Measurements from ENCODE around the gene FHL3.

FHL3 gene

GRCh38 chr1:37997256-37998088 is 7.8 kb downstream of the FHL3 start:
- TF ChIP-seq, protein P1, sequence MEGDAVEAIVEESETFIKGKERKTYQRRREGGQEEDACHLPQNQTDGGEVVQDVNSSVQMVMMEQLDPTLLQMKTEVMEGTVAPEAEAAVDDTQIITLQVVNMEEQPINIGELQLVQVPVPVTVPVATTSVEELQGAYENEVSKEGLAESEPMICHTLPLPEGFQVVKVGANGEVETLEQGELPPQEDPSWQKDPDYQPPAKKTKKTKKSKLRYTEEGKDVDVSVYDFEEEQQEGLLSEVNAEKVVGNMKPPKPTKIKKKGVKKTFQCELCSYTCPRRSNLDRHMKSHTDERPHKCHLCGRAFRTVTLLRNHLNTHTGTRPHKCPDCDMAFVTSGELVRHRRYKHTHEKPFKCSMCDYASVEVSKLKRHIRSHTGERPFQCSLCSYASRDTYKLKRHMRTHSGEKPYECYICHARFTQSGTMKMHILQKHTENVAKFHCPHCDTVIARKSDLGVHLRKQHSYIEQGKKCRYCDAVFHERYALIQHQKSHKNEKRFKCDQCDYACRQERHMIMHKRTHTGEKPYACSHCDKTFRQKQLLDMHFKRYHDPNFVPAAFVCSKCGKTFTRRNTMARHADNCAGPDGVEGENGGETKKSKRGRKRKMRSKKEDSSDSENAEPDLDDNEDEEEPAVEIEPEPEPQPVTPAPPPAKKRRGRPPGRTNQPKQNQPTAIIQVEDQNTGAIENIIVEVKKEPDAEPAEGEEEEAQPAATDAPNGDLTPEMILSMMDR (IDR thresholded peaks at IDR 0.05): no peak

GRCh38 chr1:37995751-37996345 is 9.5 kb downstream of the FHL3 start:
- TF ChIP-seq, protein P1 (IDR thresholded peaks at IDR 0.05): no peak

- TF ChIP-seq, protein P1 (IDR thresholded peaks at IDR 0.05): no peak
These were observed 10.3 kb downstream of the FHL3 start for GRCh38 chr1:37994886-37995566.

- TF ChIP-seq, protein P1 (IDR thresholded peaks at IDR 0.05): no peak
These were observed 15.9 kb downstream of the FHL3 start for GRCh38 chr1:37989361-37989930.

- TF ChIP-seq, protein P1 (IDR thresholded peaks at IDR 0.05): no peak
These were observed 17.6 kb downstream of the FHL3 start for GRCh38 chr1:37987679-37988078.

DNA sequence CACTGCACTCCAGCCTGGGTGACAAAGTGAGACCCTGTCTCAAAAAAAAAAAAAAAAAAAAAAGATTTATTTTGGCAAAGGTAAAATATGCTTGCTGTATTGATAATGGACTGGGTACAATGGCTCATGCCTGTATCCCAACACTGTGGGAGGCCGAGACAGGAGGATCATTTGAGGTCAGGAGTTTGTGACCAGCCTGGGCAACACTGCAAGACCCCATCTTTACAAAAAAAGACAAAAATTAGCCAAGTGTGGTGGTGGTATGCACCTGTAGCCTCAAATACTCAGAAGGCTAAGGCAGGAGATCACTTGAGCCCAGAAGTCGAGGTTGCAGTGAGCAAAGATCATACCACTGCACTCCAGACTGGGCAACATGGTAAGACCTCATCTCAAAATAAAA is 21.8 kb downstream of the FHL3 start:
- TF ChIP-seq, protein P1 (IDR thresholded peaks at IDR 0.05): no peak

- TF ChIP-seq, protein P1 (IDR thresholded peaks at IDR 0.05): no peak
These were observed 26.8 kb downstream of the FHL3 start for GRCh38 chr1:37978541-37978940.

Data from LNCAP (cell line).